Coronary artery (tissue), 2 donors: ENCODE data around the gene MCC.

Source experiments
- DNase-seq: peaks from one replicate; pipeline ENCODE4 v3.0.0-alpha.2; 2017; ENCODE audit warnings: low spot score
- H3K27ac ChIP-seq, 2 donors: fragments of 200-600 bp; sonication (generic); one replicate each; pipeline ENCODE4 v1.5.1; 2016 to 2019
- H3K4me3 ChIP-seq: fragments of 200-600 bp; sonication (generic); 2 replicates; pipeline ENCODE4 v1.5.1; 2016; ENCODE audit warnings: mild to moderate bottlenecking, moderate library complexity
- CTCF ChIP-seq: fragments of 200-600 bp; sonication (generic); IDR thresholded peaks from one replicate; pipeline ENCODE4 v1.5.1; 2019; ENCODE audit warnings: antibody characterized with exemption

Gene MCC

GRCh38 chr5:113188436-113188835, 299.8 kb downstream of the MCC start:
- H3K4me3 ChIP-seq, result no peak overlapping the region
- TF ChIP-seq CTCF, result no peak
- DNase-seq, result no peak
- H3K27ac ChIP-seq, result no peak overlapping the region

- no peak for TF ChIP-seq CTCF
- Histone ChIP-seq H3K27ac (no peak overlapping the region), H3K4me3 (no peak overlapping the region)
- no peak for DNase-seq
These were observed 300.3 kb downstream of the MCC start for GRCh38 chr5:113187906-113188305.

- Histone ChIP-seq H3K4me3 (no peak overlapping the region), H3K27ac (no peak overlapping the region)
- DNase-seq, result no peak
- TF ChIP-seq CTCF, result no peak
These were observed 302.2 kb downstream of the MCC start for GRCh38 chr5:113186061-113186460.

GRCh38 chr5:113183694-113184093, 304.6 kb downstream of the MCC start:
- no peak for TF ChIP-seq CTCF
- DNase-seq, result no peak
- no peak overlapping the region for H3K27ac ChIP-seq
- no peak overlapping the region for H3K4me3 ChIP-seq

- DNase-seq, result no peak
- no peak for TF ChIP-seq CTCF
- no peak overlapping the region for H3K4me3 ChIP-seq
These were observed 305.5 kb downstream of the MCC start for GRCh38 chr5:113182658-113183344.

GRCh38 chr5:113181853-113182490, 306.3 kb downstream of the MCC start:
- DNase-seq, result no peak
- H3K4me3 ChIP-seq, result no peak overlapping the region
- no peak for TF ChIP-seq CTCF
- H3K27ac ChIP-seq, result no peak overlapping the region

More at GRCh38 chr5:113182658-113183344, 305.5 kb downstream of the MCC start:
- H3K27ac ChIP-seq, result no peak overlapping the region

- no peak for DNase-seq
- Histone ChIP-seq H3K4me3 (no peak overlapping the region), H3K27ac (no peak overlapping the region)
- TF ChIP-seq CTCF, result no peak
These were observed 306.8 kb downstream of the MCC start for GRCh38 chr5:113181409-113181808.
